Measurements from ENCODE around the gene ZNF777.

ZNF777 gene

DNA sequence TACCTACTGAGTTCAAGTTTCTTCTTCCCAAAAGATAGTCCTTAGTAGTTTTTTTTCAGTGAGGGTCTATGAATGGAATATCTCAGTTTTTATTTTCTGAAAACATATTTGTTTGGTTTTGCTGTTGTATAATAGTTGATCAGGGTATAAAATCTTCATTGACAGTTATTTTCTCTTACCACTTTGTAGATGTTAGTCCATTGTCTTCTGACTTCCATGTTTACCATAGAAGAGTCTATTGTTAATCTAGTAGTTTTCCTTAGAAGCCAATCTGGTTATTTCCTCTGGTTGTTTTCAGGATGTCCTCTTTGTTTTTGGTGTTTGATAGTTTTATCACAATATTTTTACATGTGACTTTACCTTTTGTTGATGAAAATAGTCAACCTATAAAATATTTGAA is 5.5 kb upstream of the ZNF777 start:
- Histone ChIP-seq H3K36me3 (ENCODE audit: control insufficient read depth, insufficient read depth, low read length) (no peaks in the 10 kb centered on the region), H3K4me1 (ENCODE audit: control insufficient read depth, insufficient read depth, low read length) (no peaks in the 10 kb centered on the region)

GRCh38 chr7:149463500-149464161 is 2.8 kb upstream of the ZNF777 start:
- H3K27me3 ChIP-seq (ENCODE audit: control insufficient read depth, insufficient read depth, low read length, poor library complexity, severe bottlenecking) = peaks cover 26% of the 10 kb centered on the region
- WGBS, 2 experiments = 67 to 100% methylated on average over 1 of the region's 1 CpG
- no peaks in the 10 kb centered on the region for H3K9me3 ChIP-seq (ENCODE audit: control insufficient read depth, low read length)
- peaks cover 8% of the 10 kb centered on the region for H3K4me1 ChIP-seq (ENCODE audit: control insufficient read depth, insufficient read depth, low read length)
- H3K27ac ChIP-seq (ENCODE audit: insufficient read depth, low read depth, low read length, poor library complexity, severe bottlenecking) = no peak overlapping the region
- H3K36me3 ChIP-seq (ENCODE audit: control insufficient read depth, insufficient read depth, low read length) = no peaks in the 10 kb centered on the region
- no peak overlapping the region for H3K4me3 ChIP-seq (ENCODE audit: insufficient read depth, low read depth, low read length)

More for the DNA sequence above, 5.5 kb upstream of the ZNF777 start:
- Histone ChIP-seq H3K9me3 (ENCODE audit: control insufficient read depth, low read length) (no peaks in the 10 kb centered on the region), H3K27me3 (ENCODE audit: control insufficient read depth, insufficient read depth, low read length, poor library complexity, severe bottlenecking) (peaks cover 14% of the 10 kb centered on the region), H3K27ac (ENCODE audit: insufficient read depth, low read depth, low read length, poor library complexity, severe bottlenecking) (no peak overlapping the region), H3K4me3 (ENCODE audit: insufficient read depth, low read depth, low read length) (no peak overlapping the region)

DNA sequence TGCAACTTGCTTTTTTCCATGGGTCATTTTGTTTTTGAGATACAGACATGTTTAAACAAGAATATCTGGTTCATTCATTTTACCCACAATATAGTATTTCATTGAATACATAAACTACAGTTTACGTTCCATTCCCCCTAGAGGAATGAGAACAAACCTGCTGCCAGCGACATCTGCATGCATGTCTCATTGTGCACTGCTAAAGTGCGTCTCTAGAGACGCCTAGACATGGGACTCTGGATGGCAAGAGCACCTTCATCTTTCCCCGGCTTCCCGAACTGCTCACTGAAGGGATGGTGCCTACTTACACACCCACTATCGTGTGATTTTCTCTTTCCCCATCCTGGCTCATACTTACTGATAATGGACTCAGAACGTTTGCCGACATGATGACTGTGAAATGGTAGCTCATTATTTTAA is 1.2 kb upstream of the ZNF777 start:
- peaks cover 27% of the 10 kb centered on the region for H3K27me3 ChIP-seq (ENCODE audit: control insufficient read depth, insufficient read depth, low read length, poor library complexity, severe bottlenecking)
- no peak overlapping the region for H3K4me3 ChIP-seq (ENCODE audit: insufficient read depth, low read depth, low read length)
- no peaks in the 10 kb centered on the region for H3K36me3 ChIP-seq (ENCODE audit: control insufficient read depth, insufficient read depth, low read length)
- H3K4me1 ChIP-seq (ENCODE audit: control insufficient read depth, insufficient read depth, low read length) = peaks cover 18% of the 10 kb centered on the region
- H3K27ac ChIP-seq (ENCODE audit: insufficient read depth, low read depth, low read length, poor library complexity, severe bottlenecking) = no peak overlapping the region
- H3K9me3 ChIP-seq (ENCODE audit: control insufficient read depth, low read length) = no peaks in the 10 kb centered on the region
- 91 to 93% methylated on average over 7 to 9 of the region's 9 CpGs for WGBS, 2 experiments

DNA sequence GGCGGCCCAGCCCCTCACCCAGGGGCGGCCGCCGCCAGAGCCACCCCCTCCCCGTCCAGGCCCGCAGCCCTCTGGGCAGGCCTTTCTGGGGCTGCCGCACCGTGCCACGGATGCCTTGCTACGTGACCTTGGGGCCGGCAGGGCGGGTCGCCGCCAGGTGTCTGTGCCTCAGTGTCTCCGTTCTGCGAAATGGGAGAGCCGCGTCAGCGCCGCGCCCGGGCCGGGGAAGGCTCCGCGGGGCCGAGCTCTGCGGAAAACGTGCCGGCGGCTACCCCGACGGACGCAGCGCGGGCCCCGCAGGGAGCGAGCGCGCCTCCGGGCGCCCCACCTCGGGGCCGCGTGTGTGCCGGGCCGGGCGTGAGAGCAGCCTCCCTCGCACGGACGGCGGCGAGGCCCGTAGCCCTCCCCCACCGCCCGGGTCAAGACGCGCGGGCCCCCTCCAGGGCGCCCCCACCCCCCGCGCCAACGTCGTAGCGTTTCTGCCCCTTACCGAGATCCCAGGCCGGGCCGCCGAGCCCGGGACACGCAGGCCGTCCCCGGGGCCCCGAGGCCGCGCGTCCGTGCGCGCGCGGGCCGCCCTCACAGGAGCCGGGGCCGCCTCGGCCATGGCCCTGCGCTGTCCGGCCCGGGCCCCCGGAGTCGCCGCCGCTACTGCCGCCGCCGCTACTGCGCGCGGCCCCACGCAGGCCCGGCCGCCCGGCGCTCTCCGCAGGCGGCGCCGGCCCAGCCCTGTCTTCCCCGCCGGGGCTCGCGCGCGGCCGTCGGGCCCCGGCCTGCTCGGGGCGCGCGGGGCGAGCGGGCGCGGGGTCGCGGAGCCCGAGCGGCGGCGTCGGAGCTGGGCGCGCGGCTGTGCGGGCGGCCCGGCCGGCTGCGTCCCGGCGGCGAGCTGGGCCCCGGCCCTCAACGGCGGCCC is 1.1 kb downstream of the ZNF777 start:
- WGBS, 2 experiments = 1% methylated on average over 145 of the region's 145 CpGs
- Histone ChIP-seq H3K36me3 (ENCODE audit: control insufficient read depth, insufficient read depth, low read length) (peaks cover 10% of the 10 kb centered on the region), H3K4me3 (ENCODE audit: insufficient read depth, low read depth, low read length) (peak overlapping the region; percentile 49), H3K27me3 (ENCODE audit: control insufficient read depth, insufficient read depth, low read length, poor library complexity, severe bottlenecking) (peaks cover 27% of the 10 kb centered on the region), H3K27ac (ENCODE audit: insufficient read depth, low read depth, low read length, poor library complexity, severe bottlenecking) (no peak overlapping the region), H3K9me3 (ENCODE audit: control insufficient read depth, low read length) (no peaks in the 10 kb centered on the region), H3K4me1 (ENCODE audit: control insufficient read depth, insufficient read depth, low read length) (peaks cover 18% of the 10 kb centered on the region)

DNA sequence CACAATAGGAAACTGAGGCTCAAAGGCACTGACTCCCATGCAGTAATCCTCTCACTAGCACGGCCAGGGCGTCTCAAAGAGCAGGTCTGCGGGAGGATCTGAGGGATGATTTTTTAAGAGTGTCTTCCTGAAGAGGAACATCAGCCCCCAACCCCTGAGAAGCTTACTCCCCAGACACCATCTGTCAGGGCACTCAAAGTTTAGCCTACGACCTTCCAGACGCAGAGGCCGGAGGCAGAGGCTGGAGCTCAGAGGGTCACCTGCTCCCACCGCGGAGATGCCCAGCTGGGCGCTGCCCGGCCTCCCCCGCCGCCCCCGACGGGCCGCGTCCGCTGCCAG is 1.7 kb downstream of the ZNF777 start:
- H3K36me3 ChIP-seq (ENCODE audit: control insufficient read depth, insufficient read depth, low read length) = peaks cover 17% of the 10 kb centered on the region
- peak overlapping the region; percentile 46 for H3K4me3 ChIP-seq (ENCODE audit: insufficient read depth, low read depth, low read length)
- H3K27me3 ChIP-seq (ENCODE audit: control insufficient read depth, insufficient read depth, low read length, poor library complexity, severe bottlenecking) = peaks cover 27% of the 10 kb centered on the region
- peaks cover 18% of the 10 kb centered on the region for H3K4me1 ChIP-seq (ENCODE audit: control insufficient read depth, insufficient read depth, low read length)
- H3K9me3 ChIP-seq (ENCODE audit: control insufficient read depth, low read length) = no peaks in the 10 kb centered on the region
- 20 to 21% methylated on average over 17 of the region's 17 CpGs for WGBS, 2 experiments
- no peak overlapping the region for H3K27ac ChIP-seq (ENCODE audit: insufficient read depth, low read depth, low read length, poor library complexity, severe bottlenecking)

- Histone ChIP-seq H3K4me1 (ENCODE audit: control insufficient read depth, insufficient read depth, low read length) (peaks cover 18% of the 10 kb centered on the region), H3K4me3 (ENCODE audit: insufficient read depth, low read depth, low read length) (no peak overlapping the region), H3K9me3 (ENCODE audit: control insufficient read depth, low read length) (no peaks in the 10 kb centered on the region), H3K36me3 (ENCODE audit: control insufficient read depth, insufficient read depth, low read length) (peaks cover 25% of the 10 kb centered on the region), H3K27me3 (ENCODE audit: control insufficient read depth, insufficient read depth, low read length, poor library complexity, severe bottlenecking) (peaks cover 27% of the 10 kb centered on the region), H3K27ac (ENCODE audit: insufficient read depth, low read depth, low read length, poor library complexity, severe bottlenecking) (no peak overlapping the region)
- 39 to 50% methylated on average over 3 of the region's 3 CpGs for WGBS, 2 experiments
These were observed 2.6 kb downstream of the ZNF777 start for GRCh38 chr7:149458235-149458634.

- H3K4me3 ChIP-seq (ENCODE audit: insufficient read depth, low read depth, low read length) = no peak overlapping the region
- peaks cover 23% of the 10 kb centered on the region for H3K27me3 ChIP-seq (ENCODE audit: control insufficient read depth, insufficient read depth, low read length, poor library complexity, severe bottlenecking)
- 100% methylated on average over 1 of the region's 1 CpG for WGBS, 2 experiments
- peaks cover 25% of the 10 kb centered on the region for H3K36me3 ChIP-seq (ENCODE audit: control insufficient read depth, insufficient read depth, low read length)
- H3K4me1 ChIP-seq (ENCODE audit: control insufficient read depth, insufficient read depth, low read length) = peaks cover 18% of the 10 kb centered on the region
- H3K27ac ChIP-seq (ENCODE audit: insufficient read depth, low read depth, low read length, poor library complexity, severe bottlenecking) = no peak overlapping the region
- H3K9me3 ChIP-seq (ENCODE audit: control insufficient read depth, low read length) = no peaks in the 10 kb centered on the region
These were observed 3.1 kb downstream of the ZNF777 start for GRCh38 chr7:149457766-149458165.

DNA sequence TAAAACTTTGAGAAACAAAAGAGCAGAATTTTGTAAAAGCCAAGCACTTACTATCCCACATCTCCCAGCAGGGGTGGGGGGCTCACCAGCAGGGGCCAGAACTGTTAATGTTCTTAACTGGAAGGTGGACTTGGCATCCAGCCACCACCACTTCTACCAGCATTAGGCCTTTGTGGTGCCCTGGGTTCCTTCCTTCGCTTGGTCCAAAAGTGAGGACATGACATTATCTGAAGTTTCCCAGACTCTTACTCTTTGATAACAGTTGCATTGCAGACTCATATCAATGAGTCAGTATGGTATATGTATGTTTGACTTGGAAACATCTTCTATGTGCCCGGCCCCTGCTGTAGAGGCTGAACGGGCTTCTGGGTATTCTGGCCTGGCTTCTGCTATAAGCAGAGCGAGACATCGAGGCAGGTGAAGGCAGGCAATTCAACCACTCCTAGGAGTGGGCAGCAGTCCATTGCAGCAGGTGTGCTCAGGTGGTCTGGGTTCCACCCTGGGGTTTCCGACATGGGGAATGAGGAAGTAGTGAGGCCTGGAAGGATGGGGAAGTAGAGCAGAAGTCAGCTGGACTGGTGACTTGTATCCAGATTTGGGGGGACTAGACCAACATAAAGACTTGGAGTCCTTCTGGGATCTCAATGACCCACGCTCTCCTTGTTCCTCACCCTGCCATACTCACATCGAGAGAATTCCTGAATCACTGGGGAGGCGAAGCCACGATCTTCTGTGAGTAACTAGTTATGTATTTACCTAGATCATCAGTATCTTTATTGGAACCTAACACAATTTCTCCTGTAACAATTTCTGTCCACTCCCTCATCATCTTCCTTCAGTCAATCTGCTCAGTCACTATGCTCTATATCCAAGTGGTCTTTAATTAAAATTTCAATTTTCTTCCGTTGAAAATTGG is 4.1 kb downstream of the ZNF777 start:
- peaks cover 18% of the 10 kb centered on the region for H3K4me1 ChIP-seq (ENCODE audit: control insufficient read depth, insufficient read depth, low read length)
- peaks cover 16% of the 10 kb centered on the region for H3K27me3 ChIP-seq (ENCODE audit: control insufficient read depth, insufficient read depth, low read length, poor library complexity, severe bottlenecking)
- 95 to 96% methylated on average over 11 of the region's 11 CpGs for WGBS, 2 experiments

GRCh38 chr7:149455175-149455950 is 5.5 kb downstream of the ZNF777 start:
- peaks cover 13% of the 10 kb centered on the region for H3K27me3 ChIP-seq (ENCODE audit: control insufficient read depth, insufficient read depth, low read length, poor library complexity, severe bottlenecking)
- WGBS, 2 experiments = 92 to 93% methylated on average over 24 of the region's 24 CpGs
- no peak overlapping the region for H3K27ac ChIP-seq (ENCODE audit: insufficient read depth, low read depth, low read length, poor library complexity, severe bottlenecking)
- H3K4me1 ChIP-seq (ENCODE audit: control insufficient read depth, insufficient read depth, low read length) = peaks cover 18% of the 10 kb centered on the region
- H3K4me3 ChIP-seq (ENCODE audit: insufficient read depth, low read depth, low read length) = no peak overlapping the region
- peaks cover 34% of the 10 kb centered on the region for H3K36me3 ChIP-seq (ENCODE audit: control insufficient read depth, insufficient read depth, low read length)
- H3K9me3 ChIP-seq (ENCODE audit: control insufficient read depth, low read length) = no peaks in the 10 kb centered on the region

More for the DNA sequence above, 4.1 kb downstream of the ZNF777 start:
- Histone ChIP-seq H3K27ac (ENCODE audit: insufficient read depth, low read depth, low read length, poor library complexity, severe bottlenecking) (no peak overlapping the region), H3K4me3 (ENCODE audit: insufficient read depth, low read depth, low read length) (no peak overlapping the region), H3K36me3 (ENCODE audit: control insufficient read depth, insufficient read depth, low read length) (peaks cover 25% of the 10 kb centered on the region), H3K9me3 (ENCODE audit: control insufficient read depth, low read length) (no peaks in the 10 kb centered on the region)
